ENCODE measurements around the gene NPTXR.
A peak's percentile ranks its signal among the peaks of the same experiment; 100 is the strongest.

- TF ChIP-seq CTCF (IDR thresholded peaks at IDR 0.05; ENCODE audit: extremely low read depth in 1 of 2, insufficient read depth in 1 of 2, low read depth in 1 of 2, low read length in 2 of 2) (no peak), EZH2 (IDR thresholded peaks at IDR 0.05; ENCODE audit: borderline replicate concordance, low read depth, low read length, severe bottlenecking) (no peak), MAX (IDR thresholded peaks at IDR 0.05; ENCODE audit: insufficient read depth, insufficient read length) (no peak), POLR2A (IDR thresholded peaks at IDR 0.05; ENCODE audit: low read depth, low read length) (no peak), POLR2AphosphoS5 (IDR thresholded peaks at IDR 0.05; ENCODE audit: insufficient read depth, low read depth, low read length) (peak; percentile 9)
Measured at GRCh38 chr22:38864361-38865191, 20.7 kb upstream of the NPTXR start.
